Fibroblast of lung (primary cell): ENCODE measurements around the gene UNC5A. TPM values are rescaled to one million over a fixed set of nuclear protein-coding genes. Genes with fewer than 3 reads are reported as not detected.

ENCODE experiments used
- DNase-seq, 2 donors: peaks; one replicate each; pipeline versions ENCODE4 v3.0.0 to v3.0.0-alpha.2; 2010; ENCODE audit warnings: low read depth in 2 of 2
- H2AFZ ChIP-seq: 2 replicates; pipeline ENCODE4 v1.5.1; 2012; ENCODE audit warnings: low read length, control low read depth, inconsistent platforms
- H3K27ac ChIP-seq: 2 replicates; pipeline ENCODE4 v1.5.1; 2011; ENCODE audit warnings: low read length, control low read depth; ENCODE audit not compliant: insufficient read depth
- H3K27me3 ChIP-seq: 2 replicates; pipeline ENCODE4 v1.5.1; 2011; ENCODE audit warnings: mild to moderate bottlenecking, low read length; ENCODE audit not compliant: control insufficient read depth, insufficient read depth
- H3K36me3 ChIP-seq: 2 replicates; pipeline ENCODE4 v1.5.1; 2011; ENCODE audit warnings: low read length; ENCODE audit not compliant: control insufficient read depth, insufficient read depth
- H3K4me1 ChIP-seq: 2 replicates; pipeline ENCODE4 v1.5.1; 2011; ENCODE audit warnings: low read length; ENCODE audit not compliant: control insufficient read depth, insufficient read depth; ENCODE audit errors: extremely low read depth
- H3K4me2 ChIP-seq: 2 replicates; pipeline ENCODE4 v1.5.1; 2011; ENCODE audit warnings: low read length, control low read depth; ENCODE audit not compliant: insufficient read depth; ENCODE audit errors: extremely low read depth
- H3K4me3 ChIP-seq, 4 experiments: fragments of 200-600 bp in 1 of 4; sonication (generic) in 1 of 4; replicated peaks in 1 of 4; 2 replicates each; pipeline ENCODE4 v1.5.1; 2011 to 2016; ENCODE audit warnings: low read length in 4 of 4, low read depth in 3 of 4, mild to moderate bottlenecking in 3 of 4, control low read depth in 2 of 4, inconsistent platforms in 1 of 4, mixed read lengths in 1 of 4; ENCODE audit not compliant: insufficient read depth in 1 of 4; ENCODE audit errors: control extremely low read depth in 1 of 4
- H3K79me2 ChIP-seq: 2 replicates; pipeline ENCODE4 v1.5.1; 2012; ENCODE audit warnings: mild to moderate bottlenecking, low read length, inconsistent platforms; ENCODE audit not compliant: control insufficient read depth, insufficient read depth
- H3K9ac ChIP-seq: 2 replicates; pipeline ENCODE4 v1.5.1; 2011; ENCODE audit warnings: mild to moderate bottlenecking, low read length, control low read depth; ENCODE audit not compliant: insufficient read depth
- H3K9me3 ChIP-seq: 2 replicates; pipeline ENCODE4 v1.5.1; 2012; ENCODE audit warnings: low read depth, low read length; ENCODE audit not compliant: control insufficient read depth, insufficient read depth
- H4K20me1 ChIP-seq: 2 replicates; pipeline ENCODE4 v1.5.1; 2011; ENCODE audit warnings: low read length; ENCODE audit not compliant: control insufficient read depth, insufficient read depth; ENCODE audit errors: extremely low read depth
- EZH2 ChIP-seq: IDR thresholded peaks from 2 replicates; pipeline ENCODE4 v1.5.1; 2012; ENCODE audit warnings: low read length, control low read depth, mild to moderate bottlenecking; ENCODE audit errors: missing control alignments
- polyA plus RNA-seq, 2 donors: library from polyadenylated mRNA; depleted of rRNA in 1 of 2; stranded (reverse) in 1 of 2; unstranded in 1 of 2; fragments of >200 nt; gene quantifications; 2 replicates each; pipeline ENCODE4 v1.2.1, GENCODE V29; 2011 to 2012; ENCODE audit warnings: missing spikeins in 1 of 2
- total RNA-seq: library from RNA; depleted of rRNA; stranded (reverse); fragments of >200 nt; gene quantifications from 2 replicates; pipeline ENCODE4 v1.2.1, GENCODE V29; 2014
- TF ChIP-seq, protein P1 (sequence below), 2 donors: IDR thresholded peaks in 1 of 2; conservative IDR thresholded peaks in 1 of 2; 1 replicate in 1 of 2; 2 replicates in 1 of 2; pipeline ENCODE4 v1.5.1; 2011 to 2012; ENCODE audit warnings: low read length in 2 of 2, control low read depth in 1 of 2, inconsistent platforms in 1 of 2, low read depth in 1 of 2, mild to moderate bottlenecking in 1 of 2

The UNC5A gene
- total and polyA plus RNA-seq, 2 donors (not counting 1 experiment from before 2014, with no cell fraction given) = not detected

DNA sequence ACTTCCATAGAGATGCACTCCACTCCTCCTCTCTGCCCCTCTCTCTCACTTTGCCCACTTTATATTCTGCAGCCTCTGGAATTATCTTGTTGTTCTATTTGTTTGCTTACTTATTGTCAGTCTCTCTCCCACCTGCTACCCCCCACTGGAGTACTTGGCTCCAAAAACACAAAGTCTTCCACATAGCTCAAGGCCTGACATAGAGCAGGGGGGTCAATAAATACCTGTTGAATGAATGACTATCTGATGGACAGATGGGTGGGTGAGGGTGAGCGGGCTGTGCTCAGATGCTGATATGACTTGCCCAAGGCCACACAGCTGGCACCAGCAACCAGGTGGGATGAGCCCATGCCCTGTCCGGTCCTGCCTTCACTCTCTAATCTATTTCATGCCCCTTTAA is 13.4 kb upstream of the UNC5A start:
- Histone ChIP-seq H4K20me1 (no peaks in the 10 kb centered on the region), H3K4me1 (no peaks in the 10 kb centered on the region), H3K4me2 (no peak overlapping the region), H3K36me3 (no peaks in the 10 kb centered on the region), H3K27ac (no peak overlapping the region), H3K79me2 (no peaks in the 10 kb centered on the region), H3K27me3 (peaks cover 26% of the 10 kb centered on the region), H3K9ac (no peak overlapping the region), H3K9me3 (no peaks in the 10 kb centered on the region), H2AFZ (no peak overlapping the region), H3K4me3 (no peak overlapping the region)
- TF ChIP-seq, protein P1, sequence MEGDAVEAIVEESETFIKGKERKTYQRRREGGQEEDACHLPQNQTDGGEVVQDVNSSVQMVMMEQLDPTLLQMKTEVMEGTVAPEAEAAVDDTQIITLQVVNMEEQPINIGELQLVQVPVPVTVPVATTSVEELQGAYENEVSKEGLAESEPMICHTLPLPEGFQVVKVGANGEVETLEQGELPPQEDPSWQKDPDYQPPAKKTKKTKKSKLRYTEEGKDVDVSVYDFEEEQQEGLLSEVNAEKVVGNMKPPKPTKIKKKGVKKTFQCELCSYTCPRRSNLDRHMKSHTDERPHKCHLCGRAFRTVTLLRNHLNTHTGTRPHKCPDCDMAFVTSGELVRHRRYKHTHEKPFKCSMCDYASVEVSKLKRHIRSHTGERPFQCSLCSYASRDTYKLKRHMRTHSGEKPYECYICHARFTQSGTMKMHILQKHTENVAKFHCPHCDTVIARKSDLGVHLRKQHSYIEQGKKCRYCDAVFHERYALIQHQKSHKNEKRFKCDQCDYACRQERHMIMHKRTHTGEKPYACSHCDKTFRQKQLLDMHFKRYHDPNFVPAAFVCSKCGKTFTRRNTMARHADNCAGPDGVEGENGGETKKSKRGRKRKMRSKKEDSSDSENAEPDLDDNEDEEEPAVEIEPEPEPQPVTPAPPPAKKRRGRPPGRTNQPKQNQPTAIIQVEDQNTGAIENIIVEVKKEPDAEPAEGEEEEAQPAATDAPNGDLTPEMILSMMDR (conservative IDR thresholded peaks at IDR 0.05 in 1 of 2, IDR thresholded peaks at IDR 0.05 in 1 of 2; ENCODE audit: low read depth in 1 of 2, low read length in 2 of 2) = no peak
- TF ChIP-seq EZH2 = no peak
- no peak for DNase-seq

DNA sequence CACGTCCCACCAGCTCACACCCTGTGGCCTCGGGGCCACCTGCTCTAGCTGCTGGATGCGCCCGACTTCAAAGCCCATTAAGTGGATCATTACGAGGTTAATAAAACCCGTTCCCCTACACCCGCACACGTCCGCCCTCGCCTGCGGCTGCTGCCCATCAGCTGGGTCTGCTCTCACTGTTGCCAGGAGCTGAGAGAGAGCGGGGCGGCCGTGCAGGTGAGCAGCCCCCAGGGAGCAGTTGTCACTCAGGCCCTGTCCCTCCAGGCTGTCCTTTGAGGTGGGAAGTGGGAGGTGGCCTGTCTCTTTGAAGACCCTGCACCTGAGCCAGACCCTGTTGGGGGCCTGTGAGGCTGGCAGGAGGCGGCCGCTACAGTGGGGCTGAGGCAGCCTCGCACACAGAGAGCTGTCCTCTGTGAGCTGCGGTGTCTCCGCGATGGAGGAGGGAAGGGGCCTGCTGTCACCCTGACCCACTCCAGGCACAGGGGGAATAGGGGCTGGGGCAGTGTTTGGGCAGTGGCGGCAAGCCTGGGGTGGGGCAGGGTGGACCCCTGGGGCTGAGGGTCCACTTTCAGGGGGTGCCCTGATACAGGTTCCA is 12.8 kb upstream of the UNC5A start:
- no peak for DNase-seq
- Histone ChIP-seq H3K9me3 (no peaks in the 10 kb centered on the region), H2AFZ (no peak overlapping the region), H3K79me2 (no peaks in the 10 kb centered on the region), H3K9ac (no peak overlapping the region), H3K4me3 (no peak overlapping the region), H3K36me3 (no peaks in the 10 kb centered on the region), H3K27ac (no peak overlapping the region), H3K4me1 (no peaks in the 10 kb centered on the region), H4K20me1 (no peaks in the 10 kb centered on the region), H3K27me3 (peaks cover 20% of the 10 kb centered on the region), H3K4me2 (no peak overlapping the region)
- TF ChIP-seq, protein P1 (conservative IDR thresholded peaks at IDR 0.05 in 1 of 2, IDR thresholded peaks at IDR 0.05 in 1 of 2; ENCODE audit: low read depth in 1 of 2, low read length in 2 of 2) = no peak
- no peak for TF ChIP-seq EZH2

DNA sequence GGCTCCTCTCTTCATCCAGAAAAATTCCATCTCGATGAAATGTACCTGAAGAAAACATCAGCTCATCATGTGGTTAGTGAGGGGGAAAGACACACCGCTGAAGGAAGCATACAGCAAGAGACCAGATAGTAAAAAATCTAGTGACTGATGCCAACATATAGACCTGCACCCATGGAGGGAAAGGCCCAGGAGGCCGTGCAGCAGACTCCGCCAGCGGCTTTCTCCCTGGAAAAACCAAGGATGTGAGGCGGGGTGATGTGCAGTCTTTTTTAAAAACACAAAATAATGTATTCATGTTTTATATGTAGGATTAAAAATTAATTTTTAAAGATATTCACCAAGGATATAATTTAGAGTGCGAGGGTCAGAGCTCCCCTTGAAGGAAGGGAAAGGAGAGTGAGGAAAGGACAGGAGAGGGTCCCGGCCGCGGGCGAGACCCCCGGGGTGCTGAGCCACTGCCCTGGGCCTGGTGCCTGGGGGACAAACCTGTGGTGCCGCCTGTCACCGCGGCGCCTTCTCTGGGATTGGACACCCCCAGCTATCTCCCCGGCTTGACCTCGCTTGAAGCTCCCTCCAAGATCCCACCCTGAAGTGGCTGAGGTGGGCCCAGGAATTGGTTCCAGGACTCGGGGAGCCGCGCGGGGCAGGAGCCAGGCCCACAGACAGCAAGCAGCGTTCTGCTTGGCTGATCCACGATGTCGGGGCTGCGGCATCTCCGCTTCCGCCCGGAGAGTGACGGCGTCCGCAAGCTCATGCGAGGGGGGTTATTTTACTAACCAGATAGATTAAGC is 12.1 kb upstream of the UNC5A start:
- Histone ChIP-seq H3K27ac (no peak overlapping the region), H3K9ac (no peak overlapping the region), H3K36me3 (no peaks in the 10 kb centered on the region), H3K9me3 (no peaks in the 10 kb centered on the region), H3K4me3 (no peak overlapping the region), H3K27me3 (peaks cover 17% of the 10 kb centered on the region), H3K4me2 (no peak overlapping the region), H3K79me2 (no peaks in the 10 kb centered on the region), H2AFZ (no peak overlapping the region), H4K20me1 (no peaks in the 10 kb centered on the region), H3K4me1 (no peaks in the 10 kb centered on the region)
- DNase-seq = no peak
- TF ChIP-seq, protein P1 (conservative IDR thresholded peaks at IDR 0.05 in 1 of 2, IDR thresholded peaks at IDR 0.05 in 1 of 2; ENCODE audit: low read depth in 1 of 2, low read length in 2 of 2) = no peak
- no peak for TF ChIP-seq EZH2
